Liver (tissue), 2 donors: Measurements from ENCODE around the gene CFP.
A peak's percentile ranks its signal among the peaks of the same experiment; 100 is the strongest.

Source experiments
- GABPA ChIP-seq, 2 donors: IDR thresholded peaks in 1 of 2; conservative IDR thresholded peaks in 1 of 2; 2 replicates each; pipeline ENCODE4 v1.6.1; 2016; ENCODE audit warnings: antibody characterized with exemption in 2 of 2, mild to moderate bottlenecking in 1 of 2, moderate library complexity in 1 of 2
- MAX ChIP-seq: IDR thresholded peaks from 2 replicates; pipeline ENCODE4 v1.6.1; 2016; ENCODE audit warnings: antibody characterized with exemption
- TAF1 ChIP-seq: conservative IDR thresholded peaks from 2 replicates; pipeline ENCODE4 v1.6.1; 2016; ENCODE audit warnings: antibody characterized with exemption, mild to moderate bottlenecking
- TF ChIP-seq, protein P1 (sequence below): IDR thresholded peaks from 2 replicates; pipeline ENCODE4 v1.6.1; 2016; ENCODE audit warnings: antibody characterized with exemption
- donor health status: healthy.

DNA sequence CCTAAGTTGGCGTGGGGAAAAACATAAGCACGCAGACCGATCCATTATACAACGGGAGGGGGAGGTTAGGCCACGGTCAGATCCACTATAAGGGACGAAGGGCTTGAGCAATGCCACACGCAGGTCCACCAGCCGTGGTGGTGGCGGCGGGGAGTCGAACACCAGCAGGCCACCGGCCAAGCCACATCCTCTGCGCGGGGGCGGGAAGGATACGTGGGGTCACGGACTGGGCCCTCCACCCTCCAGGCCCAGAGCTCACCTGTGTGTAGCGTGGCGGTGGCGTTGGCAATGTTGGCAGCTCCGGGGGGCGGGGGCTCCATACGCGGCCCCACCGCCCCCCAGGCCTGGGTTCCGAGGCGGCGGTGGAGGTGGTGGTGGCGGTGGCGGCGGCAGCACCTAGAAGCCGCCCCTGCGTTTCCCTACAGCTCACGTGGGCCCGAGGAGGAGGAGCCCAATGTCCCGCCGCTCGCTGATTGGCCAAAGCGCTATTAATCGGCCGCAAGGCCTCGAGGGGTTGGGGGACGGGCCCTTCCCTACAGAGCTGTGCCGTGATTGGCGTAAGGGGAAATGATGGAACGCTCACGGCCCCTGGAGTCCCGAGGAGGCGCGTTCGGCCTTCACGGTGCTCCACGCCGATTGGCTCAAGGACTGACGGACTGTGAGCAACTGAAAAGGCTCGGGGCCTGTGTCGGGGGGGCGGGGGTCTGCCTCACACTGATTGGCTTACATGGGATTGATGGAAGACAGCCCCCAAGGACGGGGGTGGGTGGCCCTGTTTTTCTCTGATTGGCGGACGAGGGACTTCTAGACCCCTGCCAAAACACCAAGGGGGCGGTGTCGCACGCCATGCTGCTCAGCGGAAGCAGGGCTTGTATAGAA, 20.7 kb upstream of the CFP start, which contains the start of gene ELK1:
- TF ChIP-seq GABPA (IDR thresholded peaks at IDR 0.05 in 1 of 2, conservative IDR thresholded peaks at IDR 0.05 in 1 of 2) (peak in 1 of 2 donors; percentile 46), TAF1 (no peak), MAX (peak; percentile 73)
- TF ChIP-seq, protein P1, sequence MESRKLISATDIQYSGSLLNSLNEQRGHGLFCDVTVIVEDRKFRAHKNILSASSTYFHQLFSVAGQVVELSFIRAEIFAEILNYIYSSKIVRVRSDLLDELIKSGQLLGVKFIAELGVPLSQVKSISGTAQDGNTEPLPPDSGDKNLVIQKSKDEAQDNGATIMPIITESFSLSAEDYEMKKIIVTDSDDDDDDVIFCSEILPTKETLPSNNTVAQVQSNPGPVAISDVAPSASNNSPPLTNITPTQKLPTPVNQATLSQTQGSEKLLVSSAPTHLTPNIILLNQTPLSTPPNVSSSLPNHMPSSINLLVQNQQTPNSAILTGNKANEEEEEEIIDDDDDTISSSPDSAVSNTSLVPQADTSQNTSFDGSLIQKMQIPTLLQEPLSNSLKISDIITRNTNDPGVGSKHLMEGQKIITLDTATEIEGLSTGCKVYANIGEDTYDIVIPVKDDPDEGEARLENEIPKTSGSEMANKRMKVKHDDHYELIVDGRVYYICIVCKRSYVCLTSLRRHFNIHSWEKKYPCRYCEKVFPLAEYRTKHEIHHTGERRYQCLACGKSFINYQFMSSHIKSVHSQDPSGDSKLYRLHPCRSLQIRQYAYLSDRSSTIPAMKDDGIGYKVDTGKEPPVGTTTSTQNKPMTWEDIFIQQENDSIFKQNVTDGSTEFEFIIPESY = no peak
